Upper lobe of left lung (tissue), 4 donors: ENCODE data around the gene LHFPL3.

Source experiments
- EP300 ChIP-seq, 4 donors: sonication (generic); formaldehyde crosslinking; IDR thresholded peaks; one replicate each; pipeline ENCODE4 v1.5.1; 2017; ENCODE audit warnings: antibody characterized with exemption in 4 of 4, control low read depth in 2 of 4
- POLR2A ChIP-seq, 4 donors: fragments of 450-650 bp; IDR thresholded peaks; one replicate each; pipeline ENCODE4 v1.5.1; 2016 to 2017; ENCODE audit warnings: antibody characterized with exemption in 4 of 4, mild to moderate bottlenecking in 2 of 4
- POLR2AphosphoS5 ChIP-seq, 2 donors: sonication (generic); formaldehyde crosslinking; IDR thresholded peaks; one replicate each; pipeline ENCODE4 v1.5.1; 2017; ENCODE audit warnings: antibody characterized with exemption in 2 of 2
- TF ChIP-seq, protein P1 (sequence below), 6 experiments: fragments of 450-650 bp in 4 of 6; fragments of 200-600 bp in 2 of 6; sonication (generic) in 2 of 6; IDR thresholded peaks; one replicate each; pipeline ENCODE4 v1.5.1; 2016 to 2019; ENCODE audit warnings: antibody characterized with exemption in 6 of 6

DNA sequence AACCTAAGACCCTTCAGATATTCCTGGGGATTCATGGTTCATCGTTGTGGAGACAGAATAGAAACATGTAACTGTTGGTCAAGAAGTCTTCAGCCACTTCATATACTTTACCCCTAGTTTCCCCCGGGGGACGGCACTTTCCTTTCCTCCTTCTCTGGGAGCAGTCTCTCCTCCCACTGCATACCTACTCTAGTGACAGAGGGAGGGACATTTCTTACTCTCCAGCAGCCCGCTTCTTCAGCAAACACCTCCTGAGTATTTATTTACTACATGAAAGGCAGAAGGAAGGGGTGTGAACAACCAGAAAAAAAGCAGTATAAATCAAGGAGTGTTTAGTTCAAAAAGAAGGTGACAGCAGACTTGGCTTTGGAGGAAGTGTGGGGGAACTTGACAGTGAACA, 69.0 kb downstream of the LHFPL3 start:
- TF ChIP-seq POLR2A (IDR thresholded peaks at IDR 0.05) (no peak), POLR2AphosphoS5 (IDR thresholded peaks at IDR 0.05) (no peak), EP300 (IDR thresholded peaks at IDR 0.05) (no peak)
- TF ChIP-seq, protein P1, sequence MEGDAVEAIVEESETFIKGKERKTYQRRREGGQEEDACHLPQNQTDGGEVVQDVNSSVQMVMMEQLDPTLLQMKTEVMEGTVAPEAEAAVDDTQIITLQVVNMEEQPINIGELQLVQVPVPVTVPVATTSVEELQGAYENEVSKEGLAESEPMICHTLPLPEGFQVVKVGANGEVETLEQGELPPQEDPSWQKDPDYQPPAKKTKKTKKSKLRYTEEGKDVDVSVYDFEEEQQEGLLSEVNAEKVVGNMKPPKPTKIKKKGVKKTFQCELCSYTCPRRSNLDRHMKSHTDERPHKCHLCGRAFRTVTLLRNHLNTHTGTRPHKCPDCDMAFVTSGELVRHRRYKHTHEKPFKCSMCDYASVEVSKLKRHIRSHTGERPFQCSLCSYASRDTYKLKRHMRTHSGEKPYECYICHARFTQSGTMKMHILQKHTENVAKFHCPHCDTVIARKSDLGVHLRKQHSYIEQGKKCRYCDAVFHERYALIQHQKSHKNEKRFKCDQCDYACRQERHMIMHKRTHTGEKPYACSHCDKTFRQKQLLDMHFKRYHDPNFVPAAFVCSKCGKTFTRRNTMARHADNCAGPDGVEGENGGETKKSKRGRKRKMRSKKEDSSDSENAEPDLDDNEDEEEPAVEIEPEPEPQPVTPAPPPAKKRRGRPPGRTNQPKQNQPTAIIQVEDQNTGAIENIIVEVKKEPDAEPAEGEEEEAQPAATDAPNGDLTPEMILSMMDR (IDR thresholded peaks at IDR 0.05): no peak
